Liver (tissue), 2 donors: ENCODE measurements around the gene MEIOC.

ENCODE experiments used
- TF ChIP-seq, protein P1 (sequence below): IDR thresholded peaks from 2 replicates; pipeline ENCODE4 v1.6.1; 2016; ENCODE audit warnings: antibody characterized with exemption
- TF ChIP-seq, protein P2 (sequence below): fragments of 150-350 bp; IDR thresholded peaks from 2 replicates; pipeline ENCODE4 v1.5.1; 2017; ENCODE audit warnings: improper control_type of control experiment, low read depth, low read length; ENCODE audit not compliant: missing input control
- TF ChIP-seq, protein P3 (sequence below): IDR thresholded peaks from 2 replicates; pipeline ENCODE4 v1.6.1; 2016; ENCODE audit warnings: antibody characterized with exemption
- donor health status: healthy.

DNA sequence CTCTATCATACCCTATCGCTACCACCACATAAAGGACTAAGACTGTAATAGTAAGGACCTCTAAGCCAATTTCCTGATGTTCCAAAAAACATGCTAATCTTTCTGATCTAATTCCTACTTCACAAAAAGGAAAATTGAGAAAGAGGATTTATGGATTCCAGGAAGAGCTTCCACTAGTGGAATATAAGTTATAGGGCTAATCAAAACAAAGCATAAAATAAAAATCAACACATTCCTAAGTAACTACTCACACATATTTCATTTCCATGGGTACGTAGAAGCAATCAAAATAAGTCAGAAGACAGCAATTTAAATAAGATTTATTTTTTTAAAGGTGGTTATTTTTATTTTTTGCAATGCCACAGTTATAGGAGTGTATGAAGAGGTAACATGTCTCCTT is 20.9 kb downstream of the MEIOC start:
- TF ChIP-seq, protein P1, sequence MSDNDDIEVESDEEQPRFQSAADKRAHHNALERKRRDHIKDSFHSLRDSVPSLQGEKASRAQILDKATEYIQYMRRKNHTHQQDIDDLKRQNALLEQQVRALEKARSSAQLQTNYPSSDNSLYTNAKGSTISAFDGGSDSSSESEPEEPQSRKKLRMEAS, result no peak
- TF ChIP-seq, protein P2, sequence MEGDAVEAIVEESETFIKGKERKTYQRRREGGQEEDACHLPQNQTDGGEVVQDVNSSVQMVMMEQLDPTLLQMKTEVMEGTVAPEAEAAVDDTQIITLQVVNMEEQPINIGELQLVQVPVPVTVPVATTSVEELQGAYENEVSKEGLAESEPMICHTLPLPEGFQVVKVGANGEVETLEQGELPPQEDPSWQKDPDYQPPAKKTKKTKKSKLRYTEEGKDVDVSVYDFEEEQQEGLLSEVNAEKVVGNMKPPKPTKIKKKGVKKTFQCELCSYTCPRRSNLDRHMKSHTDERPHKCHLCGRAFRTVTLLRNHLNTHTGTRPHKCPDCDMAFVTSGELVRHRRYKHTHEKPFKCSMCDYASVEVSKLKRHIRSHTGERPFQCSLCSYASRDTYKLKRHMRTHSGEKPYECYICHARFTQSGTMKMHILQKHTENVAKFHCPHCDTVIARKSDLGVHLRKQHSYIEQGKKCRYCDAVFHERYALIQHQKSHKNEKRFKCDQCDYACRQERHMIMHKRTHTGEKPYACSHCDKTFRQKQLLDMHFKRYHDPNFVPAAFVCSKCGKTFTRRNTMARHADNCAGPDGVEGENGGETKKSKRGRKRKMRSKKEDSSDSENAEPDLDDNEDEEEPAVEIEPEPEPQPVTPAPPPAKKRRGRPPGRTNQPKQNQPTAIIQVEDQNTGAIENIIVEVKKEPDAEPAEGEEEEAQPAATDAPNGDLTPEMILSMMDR, result no peak
- TF ChIP-seq, protein P3, sequence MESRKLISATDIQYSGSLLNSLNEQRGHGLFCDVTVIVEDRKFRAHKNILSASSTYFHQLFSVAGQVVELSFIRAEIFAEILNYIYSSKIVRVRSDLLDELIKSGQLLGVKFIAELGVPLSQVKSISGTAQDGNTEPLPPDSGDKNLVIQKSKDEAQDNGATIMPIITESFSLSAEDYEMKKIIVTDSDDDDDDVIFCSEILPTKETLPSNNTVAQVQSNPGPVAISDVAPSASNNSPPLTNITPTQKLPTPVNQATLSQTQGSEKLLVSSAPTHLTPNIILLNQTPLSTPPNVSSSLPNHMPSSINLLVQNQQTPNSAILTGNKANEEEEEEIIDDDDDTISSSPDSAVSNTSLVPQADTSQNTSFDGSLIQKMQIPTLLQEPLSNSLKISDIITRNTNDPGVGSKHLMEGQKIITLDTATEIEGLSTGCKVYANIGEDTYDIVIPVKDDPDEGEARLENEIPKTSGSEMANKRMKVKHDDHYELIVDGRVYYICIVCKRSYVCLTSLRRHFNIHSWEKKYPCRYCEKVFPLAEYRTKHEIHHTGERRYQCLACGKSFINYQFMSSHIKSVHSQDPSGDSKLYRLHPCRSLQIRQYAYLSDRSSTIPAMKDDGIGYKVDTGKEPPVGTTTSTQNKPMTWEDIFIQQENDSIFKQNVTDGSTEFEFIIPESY, result no peak
